HepG2 (cell line): ENCODE measurements around the gene GNGT2. TPM values are rescaled to one million over a fixed set of nuclear protein-coding genes. Genes with fewer than 3 reads are reported as not detected.

Experiments used
- GATAD2A ChIP-seq: IDR thresholded peaks from 2 replicates; pipeline ENCODE4 v1.6.1; 2016
- GLI4 ChIP-seq: sonication (generic); formaldehyde crosslinking; IDR thresholded peaks from 2 replicates; pipeline ENCODE4 v1.5.1; 2020; ENCODE audit warnings: missing genetic modification reagents, mild to moderate bottlenecking, moderate library complexity, borderline replicate concordance
- HNF4A ChIP-seq: sonication (generic); formaldehyde crosslinking; IDR thresholded peaks from 2 replicates; pipeline ENCODE4 v1.4.0; 2020; ENCODE audit warnings: missing genetic modification reagents
- JARID2 ChIP-seq: sonication (generic); formaldehyde crosslinking; IDR thresholded peaks from 2 replicates; pipeline ENCODE4 v1.8.1; 2023; ENCODE audit warnings: missing genetic modification reagents, inconsistent platforms; ENCODE audit not compliant: insufficient replicate concordance
- KLF11 ChIP-seq: IDR thresholded peaks from 2 replicates; pipeline ENCODE4 v1.6.1; 2016; ENCODE audit warnings: missing compliant biosample characterization
- MXD4 ChIP-seq: IDR thresholded peaks from 2 replicates; pipeline ENCODE4 v1.6.1; 2016; ENCODE audit warnings: mild to moderate bottlenecking, missing biosample characterization, missing genetic modification reagents
- NCOA5 ChIP-seq: sonication (generic); formaldehyde crosslinking; IDR thresholded peaks from 2 replicates; pipeline ENCODE4 v1.4.0; 2020; ENCODE audit warnings: missing genetic modification reagents
- PBX3 ChIP-seq: sonication (generic); formaldehyde crosslinking; IDR thresholded peaks from 2 replicates; pipeline ENCODE4 v1.8.1; 2023; ENCODE audit warnings: missing genetic modification reagents, inconsistent platforms, borderline replicate concordance
- SALL2 ChIP-seq: sonication (generic); formaldehyde crosslinking; IDR thresholded peaks from 2 replicates; pipeline ENCODE4 v1.8.1; 2023; ENCODE audit warnings: mild to moderate bottlenecking, missing genetic modification reagents, inconsistent platforms
- SRF ChIP-seq: IDR thresholded peaks from 2 replicates; pipeline ENCODE4 v1.6.1; 2011; ENCODE audit warnings: mild to moderate bottlenecking, low read depth, low read length, moderate library complexity
- TMF1 ChIP-seq: sonication (generic); formaldehyde crosslinking; IDR thresholded peaks from 2 replicates; pipeline ENCODE4 v1.8.1; 2022; ENCODE audit warnings: low read depth, missing genetic modification reagents
- ZFP36 ChIP-seq: fragments of 150-350 bp; IDR thresholded peaks from 2 replicates; pipeline ENCODE4 v1.6.1; 2018; ENCODE audit warnings: borderline replicate concordance, low read length, low read depth; ENCODE audit not compliant: partially characterized antibody
- ZFP37 ChIP-seq: sonication (generic); formaldehyde crosslinking; IDR thresholded peaks from 2 replicates; pipeline ENCODE4 v1.4.0; 2020; ENCODE audit warnings: missing genetic modification reagents, borderline replicate concordance
- ZNF441 ChIP-seq: sonication (generic); formaldehyde crosslinking; IDR thresholded peaks from 2 replicates; pipeline ENCODE4 v1.7.0; 2021; ENCODE audit warnings: missing genetic modification reagents, borderline replicate concordance
- ZNF550 ChIP-seq: sonication (generic); formaldehyde crosslinking; IDR thresholded peaks from 2 replicates; pipeline ENCODE4 v1.4.0; 2020; ENCODE audit warnings: mild to moderate bottlenecking, missing genetic modification reagents, borderline replicate concordance
- ZNF552 ChIP-seq: sonication (generic); formaldehyde crosslinking; IDR thresholded peaks from 2 replicates; pipeline ENCODE4 v1.9.0; 2022; ENCODE audit warnings: missing genetic modification reagents, mild to moderate bottlenecking, borderline replicate concordance
- polyA plus RNA-seq, 8 experiments: library from polyadenylated mRNA; depleted of rRNA in 3 of 8; stranded (reverse) in 7 of 8; unstranded in 1 of 8; fragments of >200 nt; fragmentation: Illumina TruSeq in 4 of 8; extraction: Trizol in 4 of 8; gene quantifications; 2 replicates each; pipeline versions ENCODE4 v1.2.1 to v1.2.3, GENCODE V29; 2011 to 2016; ENCODE audit warnings: low read depth in 4 of 8, missing spikeins in 1 of 8, mixed read lengths in 1 of 8; ENCODE audit not compliant: insufficient read depth in 1 of 8
- total RNA-seq, 5 experiments: library from RNA; depleted of rRNA; stranded (reverse); fragments of >200 nt; fragmentation: Illumina TruSeq; extraction: Trizol; gene quantifications; 2 replicates each; pipeline ENCODE4 v1.2.3, GENCODE V29; 2016; ENCODE audit warnings: low read depth in 1 of 5
- TF ChIP-seq, protein P1 (sequence below): sonication (generic); formaldehyde crosslinking; IDR thresholded peaks from 2 replicates; pipeline ENCODE4 v1.8.0; 2022; ENCODE audit warnings: mild to moderate bottlenecking, missing genetic modification reagents, moderate library complexity
- TF ChIP-seq, protein P2 (sequence below): sonication (generic); formaldehyde crosslinking; IDR thresholded peaks from 2 replicates; pipeline ENCODE4 v1.5.0; 2020; ENCODE audit warnings: missing genetic modification reagents
- TF ChIP-seq, protein P3 (sequence below): sonication (generic); formaldehyde crosslinking; IDR thresholded peaks from 2 replicates; pipeline ENCODE4 v1.8.1; 2023; ENCODE audit warnings: mild to moderate bottlenecking, inconsistent platforms, moderate library complexity, missing genetic modification reagents, borderline replicate concordance
- TF ChIP-seq, protein P4 (sequence below): sonication (generic); formaldehyde crosslinking; IDR thresholded peaks from 2 replicates; pipeline ENCODE4 v1.8.1; 2022; ENCODE audit warnings: mild to moderate bottlenecking, missing genetic modification reagents

Gene GNGT2
- total and polyA plus RNA-seq, 2 of the 13 experiments (the other 11 are each of a cell fraction or from before 2014, with no cell fraction given), result not detected

GRCh38 chr17:49230636-49231562, 20.5 kb upstream of the GNGT2 start, which contains the start of gene PHOSPHO1 (continued):
- TF ChIP-seq ZNF552 (CRISPR knock-in tag) (no peak), HNF4A (CRISPR knock-in tag) (no peak), ZNF550 (CRISPR knock-in tag) (no peak), NCOA5 (CRISPR knock-in tag) (no peak), ZNF441 (CRISPR knock-in tag) (no peak), MXD4 (no peak), JARID2 (CRISPR knock-in tag) (no peak), ZFP36 (no peak), TMF1 (CRISPR knock-in tag) (no peak), ZFP37 (CRISPR knock-in tag) (no peak), GLI4 (CRISPR knock-in tag) (peak; percentile 78; the same call in 1 of the 2 replicates), SRF (no peak), KLF11 (CRISPR knock-in tag) (no peak), GATAD2A (CRISPR knock-in tag) (no peak), SALL2 (CRISPR knock-in tag) (no peak), PBX3 (CRISPR knock-in tag) (no peak)
- TF ChIP-seq, protein P1, sequence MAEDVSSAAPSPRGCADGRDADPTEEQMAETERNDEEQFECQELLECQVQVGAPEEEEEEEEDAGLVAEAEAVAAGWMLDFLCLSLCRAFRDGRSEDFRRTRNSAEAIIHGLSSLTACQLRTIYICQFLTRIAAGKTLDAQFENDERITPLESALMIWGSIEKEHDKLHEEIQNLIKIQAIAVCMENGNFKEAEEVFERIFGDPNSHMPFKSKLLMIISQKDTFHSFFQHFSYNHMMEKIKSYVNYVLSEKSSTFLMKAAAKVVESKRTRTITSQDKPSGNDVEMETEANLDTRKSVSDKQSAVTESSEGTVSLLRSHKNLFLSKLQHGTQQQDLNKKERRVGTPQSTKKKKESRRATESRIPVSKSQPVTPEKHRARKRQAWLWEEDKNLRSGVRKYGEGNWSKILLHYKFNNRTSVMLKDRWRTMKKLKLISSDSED (CRISPR knock-in tag), result no peak
- TF ChIP-seq, protein P2, sequence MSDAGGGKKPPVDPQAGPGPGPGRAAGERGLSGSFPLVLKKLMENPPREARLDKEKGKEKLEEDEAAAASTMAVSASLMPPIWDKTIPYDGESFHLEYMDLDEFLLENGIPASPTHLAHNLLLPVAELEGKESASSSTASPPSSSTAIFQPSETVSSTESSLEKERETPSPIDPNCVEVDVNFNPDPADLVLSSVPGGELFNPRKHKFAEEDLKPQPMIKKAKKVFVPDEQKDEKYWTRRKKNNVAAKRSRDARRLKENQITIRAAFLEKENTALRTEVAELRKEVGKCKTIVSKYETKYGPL (CRISPR knock-in tag), result no peak
- TF ChIP-seq, protein P3, sequence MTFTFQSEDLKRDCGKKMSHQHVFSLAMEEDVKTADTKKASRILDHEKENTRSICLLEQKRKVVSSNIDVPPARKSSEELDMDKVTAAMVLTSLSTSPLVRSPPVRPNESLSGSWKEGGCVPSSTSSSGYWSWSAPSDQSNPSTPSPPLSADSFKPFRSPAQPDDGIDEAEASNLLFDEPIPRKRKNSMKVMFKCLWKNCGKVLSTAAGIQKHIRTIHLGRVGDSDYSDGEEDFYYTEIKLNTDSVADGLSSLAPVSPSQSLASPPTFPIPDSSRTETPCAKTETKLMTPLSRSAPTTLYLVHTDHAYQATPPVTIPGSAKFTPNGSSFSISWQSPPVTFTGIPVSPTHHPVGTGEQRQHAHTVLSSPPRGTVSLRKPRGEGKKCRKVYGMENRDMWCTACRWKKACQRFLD, result no peak
- TF ChIP-seq, protein P4, sequence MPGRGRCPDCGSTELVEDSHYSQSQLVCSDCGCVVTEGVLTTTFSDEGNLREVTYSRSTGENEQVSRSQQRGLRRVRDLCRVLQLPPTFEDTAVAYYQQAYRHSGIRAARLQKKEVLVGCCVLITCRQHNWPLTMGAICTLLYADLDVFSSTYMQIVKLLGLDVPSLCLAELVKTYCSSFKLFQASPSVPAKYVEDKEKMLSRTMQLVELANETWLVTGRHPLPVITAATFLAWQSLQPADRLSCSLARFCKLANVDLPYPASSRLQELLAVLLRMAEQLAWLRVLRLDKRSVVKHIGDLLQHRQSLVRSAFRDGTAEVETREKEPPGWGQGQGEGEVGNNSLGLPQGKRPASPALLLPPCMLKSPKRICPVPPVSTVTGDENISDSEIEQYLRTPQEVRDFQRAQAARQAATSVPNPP (CRISPR knock-in tag), result no peak
